Activated T-helper 1 cell treated with Interleukin-2 at 50 U/mL for 16 hours (primary cell): Measurements from ENCODE around the gene SETDB2.

Source experiments
- DNase-seq: peaks from one replicate; pipeline ENCODE4 v3.0.0-alpha.2; 2020; ENCODE audit warnings: low read depth

The SETDB2 gene

DNA sequence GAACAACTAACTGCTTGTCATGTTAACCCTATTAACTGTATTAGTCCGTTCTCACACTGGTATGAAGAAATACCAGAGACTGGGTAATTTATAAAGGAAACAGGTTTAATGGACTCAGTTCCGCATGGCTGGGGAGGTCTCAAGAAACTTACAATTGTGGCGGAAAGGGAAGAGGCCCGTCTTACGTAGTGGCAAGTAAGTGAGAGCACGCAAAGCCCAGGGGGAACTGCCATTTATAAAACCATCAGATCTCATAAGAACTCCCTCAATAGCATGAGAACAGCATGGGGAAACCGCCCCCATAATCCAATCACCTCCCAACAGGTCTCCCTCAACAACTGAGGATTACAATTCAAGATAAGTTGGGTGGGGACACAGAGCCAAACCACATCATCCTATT is 86.4 kb downstream of the SETDB2 start:
- DNase-seq, result no peak

- DNase-seq, result no peak
These were observed 88.5 kb downstream of the SETDB2 start for GRCh38 chr13:49532593-49532992.

- no peak for DNase-seq
These were observed 88.9 kb downstream of the SETDB2 start for GRCh38 chr13:49533011-49533410.

DNA sequence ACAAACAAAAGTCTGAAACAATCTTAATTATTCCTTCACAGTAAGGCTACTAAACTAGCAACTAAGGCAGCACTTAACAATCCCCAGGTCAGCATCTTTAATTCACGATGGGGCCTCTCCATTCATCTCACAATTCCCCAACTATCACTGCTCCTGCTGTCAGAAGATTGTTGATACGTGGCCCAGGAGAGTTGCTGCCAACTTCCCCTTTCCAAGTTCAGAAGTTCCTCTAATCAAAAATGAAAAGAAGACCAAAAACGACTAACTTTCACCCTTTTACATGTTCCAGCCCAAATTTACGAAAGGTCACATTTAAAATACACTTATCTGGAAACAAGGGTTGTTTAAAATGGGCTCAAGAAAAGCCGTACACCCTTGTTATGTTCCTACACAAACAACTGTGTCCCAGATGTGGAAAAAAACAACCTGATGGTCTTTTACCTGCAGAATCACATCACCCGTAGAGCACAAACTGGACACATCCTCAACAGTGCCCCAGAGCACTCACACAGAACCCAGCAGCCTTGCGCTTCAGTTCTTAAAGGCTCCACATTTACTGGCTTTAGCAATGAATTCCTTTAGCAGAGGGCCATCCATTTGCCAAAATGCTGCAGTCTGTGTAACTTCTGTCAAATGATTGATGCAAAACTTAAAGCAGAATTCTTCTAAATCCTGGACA is 89.7 kb downstream of the SETDB2 start:
- DNase-seq, result no peak

DNA sequence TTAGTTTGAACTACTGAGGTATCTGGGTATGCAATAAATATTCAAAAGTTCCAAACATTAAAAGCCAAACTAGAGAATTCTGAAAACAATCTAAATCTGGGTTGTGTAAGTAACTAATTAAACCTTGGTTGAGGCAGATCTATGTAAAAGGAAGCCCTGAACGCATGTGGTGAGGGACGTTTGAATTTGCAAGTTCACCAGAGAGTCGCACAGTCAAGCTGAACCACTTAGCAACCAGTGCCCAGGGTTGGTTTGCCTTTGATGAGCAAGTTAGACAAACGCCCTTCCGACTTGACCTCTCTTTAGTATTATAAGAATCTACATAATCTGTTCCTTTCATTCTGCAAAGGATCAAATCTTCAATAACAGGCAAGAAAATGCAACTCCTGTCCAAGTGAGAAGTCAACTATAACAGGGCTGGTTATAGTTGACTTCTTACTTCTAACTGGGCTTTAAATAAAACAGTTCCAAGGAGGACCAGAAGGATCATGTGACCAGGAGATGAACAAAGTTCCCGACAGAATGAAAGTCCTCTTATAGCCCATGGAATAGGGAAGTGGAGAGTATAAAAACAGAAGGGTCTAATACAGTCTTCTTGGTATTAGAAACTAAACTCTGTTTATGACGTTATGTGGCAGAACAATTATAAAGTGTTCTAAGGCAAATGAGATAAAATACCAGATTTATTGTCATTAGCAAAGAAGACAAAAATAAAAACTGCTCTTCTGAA is 92.2 kb downstream of the SETDB2 start:
- DNase-seq, result no peak

DNA sequence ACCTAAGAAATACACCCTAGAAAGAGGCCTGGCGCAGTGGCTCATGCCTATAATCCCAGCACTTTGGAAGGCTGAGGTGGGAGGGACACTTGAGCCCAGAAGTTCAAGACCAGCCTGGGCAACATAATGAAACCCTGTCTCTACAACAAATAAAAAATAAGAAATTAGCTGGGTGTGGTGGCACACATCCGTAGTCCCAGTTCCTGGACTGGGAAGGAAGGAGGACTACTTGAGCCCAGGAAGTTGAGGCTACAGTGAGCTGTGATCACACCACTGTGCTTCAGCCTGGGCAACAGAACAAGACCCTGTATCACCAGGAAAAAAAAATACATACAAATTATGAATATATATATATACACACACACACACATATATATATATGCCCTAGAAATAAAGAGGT is 94.3 kb downstream of the SETDB2 start:
- DNase-seq, result no peak

- DNase-seq, result no peak
These were observed 95.2 kb downstream of the SETDB2 start for GRCh38 chr13:49539313-49539712.

GRCh38 chr13:49539746-49540145 is 95.7 kb downstream of the SETDB2 start:
- DNase-seq, result no peak

DNA sequence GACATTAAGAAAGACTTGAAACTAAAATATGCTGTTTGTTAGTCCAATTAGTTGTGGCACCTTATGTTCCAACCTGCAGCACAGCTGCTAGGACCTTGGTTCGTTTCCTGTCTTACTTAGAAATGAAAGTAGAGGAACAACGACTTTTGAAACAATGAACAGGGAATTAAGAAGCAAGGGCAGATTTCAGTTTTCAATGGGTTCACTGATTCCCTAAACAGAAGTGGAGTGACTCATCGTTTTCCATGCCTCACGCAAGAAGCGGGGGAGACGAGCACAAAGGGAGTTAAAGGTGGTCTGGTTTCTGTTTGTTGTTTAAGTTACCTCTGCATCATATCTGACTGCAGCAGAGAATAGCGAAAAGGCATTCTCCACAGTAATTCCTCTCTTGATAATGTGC is 96.5 kb downstream of the SETDB2 start:
- DNase-seq, result no peak

GRCh38 chr13:49543656-49544055 is 99.6 kb downstream of the SETDB2 start:
- DNase-seq, result no peak
